SK-N-SH treated with all-trans-retinoic acid at 6 μM for 48 hours (cell line): ENCODE data around the gene OSBPL1A.

Experiments used
- BACH2 ChIP-seq: fragments of 250-450 bp; sonication (Bioruptor Pico); IDR thresholded peaks from 2 replicates; pipeline ENCODE4 v1.9.0; 2021; ENCODE audit warnings: mild to moderate bottlenecking, borderline replicate concordance
- ZFP3 ChIP-seq: fragments of 250-450 bp; sonication (Bioruptor Pico); IDR thresholded peaks from 2 replicates; pipeline ENCODE4 v1.5.0; 2020; ENCODE audit warnings: mild to moderate bottlenecking, moderate library complexity
- ZNF8 ChIP-seq: fragments of 450-650 bp; formaldehyde crosslinking; IDR thresholded peaks from 2 replicates; pipeline ENCODE4 v1.5.0; 2020; ENCODE audit warnings: mild to moderate bottlenecking, moderate library complexity
- TF ChIP-seq, protein P1 (sequence below): fragments of 250-450 bp; sonication (Bioruptor Pico); IDR thresholded peaks from 2 replicates; pipeline ENCODE4 v1.5.1; 2020; ENCODE audit warnings: low read depth, mild to moderate bottlenecking, moderate library complexity
- TF ChIP-seq, protein P2 (sequence below): fragments of 250-450 bp; sonication (Bioruptor Pico); IDR thresholded peaks from 2 replicates; pipeline ENCODE4 v1.5.1; 2021; ENCODE audit warnings: mild to moderate bottlenecking, moderate library complexity

DNA sequence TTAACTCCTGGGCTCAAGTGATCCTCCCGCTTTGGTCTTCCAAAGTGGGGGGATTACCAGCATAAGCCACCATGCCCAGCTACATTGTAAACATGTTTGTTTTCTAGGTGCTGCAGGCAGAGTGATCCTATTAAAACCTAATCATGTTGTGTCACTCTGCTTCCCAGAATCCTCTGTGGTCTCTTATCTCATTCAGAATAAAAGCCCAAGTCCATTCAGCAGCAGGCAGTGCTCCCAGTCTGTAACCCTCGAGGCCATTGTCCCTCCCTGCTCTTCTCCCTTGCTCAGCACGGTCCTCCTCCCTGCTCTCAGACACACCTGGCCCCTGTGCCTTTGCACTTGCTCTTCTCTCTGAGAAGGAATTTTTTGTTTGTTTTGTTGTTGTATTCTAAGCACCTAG lies 269.9 kb downstream of the OSBPL1A start:
- TF ChIP-seq, protein P1, sequence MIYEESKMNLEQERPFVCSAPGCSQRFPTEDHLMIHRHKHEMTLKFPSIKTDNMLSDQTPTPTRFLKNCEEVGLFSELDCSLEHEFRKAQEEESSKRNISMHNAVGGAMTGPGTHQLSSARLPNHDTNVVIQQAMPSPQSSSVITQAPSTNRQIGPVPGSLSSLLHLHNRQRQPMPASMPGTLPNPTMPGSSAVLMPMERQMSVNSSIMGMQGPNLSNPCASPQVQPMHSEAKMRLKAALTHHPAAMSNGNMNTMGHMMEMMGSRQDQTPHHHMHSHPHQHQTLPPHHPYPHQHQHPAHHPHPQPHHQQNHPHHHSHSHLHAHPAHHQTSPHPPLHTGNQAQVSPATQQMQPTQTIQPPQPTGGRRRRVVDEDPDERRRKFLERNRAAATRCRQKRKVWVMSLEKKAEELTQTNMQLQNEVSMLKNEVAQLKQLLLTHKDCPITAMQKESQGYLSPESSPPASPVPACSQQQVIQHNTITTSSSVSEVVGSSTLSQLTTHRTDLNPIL (CRISPR knock-in tag), result no peak
- TF ChIP-seq, protein P2, sequence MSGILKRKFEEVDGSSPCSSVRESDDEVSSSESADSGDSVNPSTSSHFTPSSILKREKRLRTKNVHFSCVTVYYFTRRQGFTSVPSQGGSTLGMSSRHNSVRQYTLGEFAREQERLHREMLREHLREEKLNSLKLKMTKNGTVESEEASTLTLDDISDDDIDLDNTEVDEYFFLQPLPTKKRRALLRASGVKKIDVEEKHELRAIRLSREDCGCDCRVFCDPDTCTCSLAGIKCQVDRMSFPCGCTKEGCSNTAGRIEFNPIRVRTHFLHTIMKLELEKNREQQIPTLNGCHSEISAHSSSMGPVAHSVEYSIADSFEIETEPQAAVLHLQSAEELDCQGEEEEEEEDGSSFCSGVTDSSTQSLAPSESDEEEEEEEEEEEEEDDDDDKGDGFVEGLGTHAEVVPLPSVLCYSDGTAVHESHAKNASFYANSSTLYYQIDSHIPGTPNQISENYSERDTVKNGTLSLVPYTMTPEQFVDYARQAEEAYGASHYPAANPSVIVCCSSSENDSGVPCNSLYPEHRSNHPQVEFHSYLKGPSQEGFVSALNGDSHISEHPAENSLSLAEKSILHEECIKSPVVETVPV (CRISPR knock-in tag), result no peak
- no peak for TF ChIP-seq ZNF8
- no peak for TF ChIP-seq ZFP3
- TF ChIP-seq BACH2 (CRISPR knock-in tag), result no peak
